ENCODE results near the gene FN1. TPM values are rescaled to one million over a fixed set of nuclear protein-coding genes. Genes with fewer than 3 reads are reported as not detected.

The FN1 gene
- total and polyA plus RNA-seq, 7 donors: 16.0 to 64.3 (median 40.3) TPM

GRCh38 chr2:215367662-215368492 is 68.0 kb downstream of the FN1 start:
- peaks cover 0 to 59% of the 10 kb centered on the region in 2 donors for H3K36me3 ChIP-seq (ENCODE audit: insufficient read depth in 1 of 2, low read depth in 1 of 2)
- no peak for TF ChIP-seq CTCF (IDR thresholded peaks at IDR 0.05)
- no peaks in the 10 kb centered on the region for H3K9me3 ChIP-seq
- intact Hi-C loops (cut with DNase I): no loop called here
- WGBS, 3 donors: 84 to 92% (median 86%) methylated on average over 11 of the region's 11 CpGs
- H3K27me3 ChIP-seq (ENCODE audit: insufficient read depth in 3 of 3, low read length in 2 of 3): no peaks in the 10 kb centered on the region
- DNase-seq (no peak), ATAC-seq (no peak)
- no peaks in the 10 kb centered on the region for H3K4me1 ChIP-seq
- no peak overlapping the region for H3K4me3 ChIP-seq
- no peak overlapping the region for H3K27ac ChIP-seq

- ATAC-seq: no peak
- intact Hi-C loops (cut with DNase I): no loop called here
- Histone ChIP-seq H3K9me3 (no peaks in the 10 kb centered on the region), H3K27ac (no peak overlapping the region), H3K4me1 (no peaks in the 10 kb centered on the region), H3K27me3 (ENCODE audit: insufficient read depth in 3 of 3, low read length in 2 of 3) (no peaks in the 10 kb centered on the region), H3K36me3 (ENCODE audit: insufficient read depth in 1 of 2, low read depth in 1 of 2) (peaks cover 3 to 69% of the 10 kb centered on the region in 2 donors), H3K4me3 (no peak overlapping the region)
- TF ChIP-seq CTCF (IDR thresholded peaks at IDR 0.05): no peak
- 94 to 97% (median 96%) methylated on average over 4 of the region's 4 CpGs for WGBS, 3 donors
- no peak for DNase-seq
Observed at GRCh38 chr2:215366440-215367032, 69.3 kb downstream of the FN1 start.

GRCh38 chr2:215365184-215365658 is 70.6 kb downstream of the FN1 start:
- H3K27ac ChIP-seq: no peak overlapping the region
- 85 to 91% (median 90%) methylated on average over 4 of the region's 4 CpGs for WGBS, 3 donors
- H3K9me3 ChIP-seq: no peaks in the 10 kb centered on the region
- DNase-seq (no peak), ATAC-seq (no peak)
- no peak for TF ChIP-seq CTCF (IDR thresholded peaks at IDR 0.05)
- H3K36me3 ChIP-seq (ENCODE audit: insufficient read depth in 1 of 2, low read depth in 1 of 2): peaks cover 3 to 77% of the 10 kb centered on the region in 2 donors
- no peaks in the 10 kb centered on the region for H3K27me3 ChIP-seq (ENCODE audit: insufficient read depth in 3 of 3, low read length in 2 of 3)
- intact Hi-C loops (cut with DNase I): no loop called here
- no peaks in the 10 kb centered on the region for H3K4me1 ChIP-seq
- no peak overlapping the region for H3K4me3 ChIP-seq

- TF ChIP-seq CTCF (IDR thresholded peaks at IDR 0.05): no peak
- no peaks in the 10 kb centered on the region for H3K4me1 ChIP-seq
- intact Hi-C loops (cut with DNase I): no loop called here
- ATAC-seq: no peak
- no peak for DNase-seq
- no peaks in the 10 kb centered on the region for H3K27me3 ChIP-seq (ENCODE audit: insufficient read depth in 3 of 3, low read length in 2 of 3)
- H3K9me3 ChIP-seq: no peaks in the 10 kb centered on the region
- H3K4me3 ChIP-seq: no peak overlapping the region
- peaks cover 3 to 75% of the 10 kb centered on the region in 2 donors for H3K36me3 ChIP-seq (ENCODE audit: insufficient read depth in 1 of 2, low read depth in 1 of 2)
- WGBS, 3 donors: 88 to 90% (median 88%) methylated on average over 10 of the region's 10 CpGs
- H3K27ac ChIP-seq: no peak overlapping the region
Observed at GRCh38 chr2:215364157-215365155, 71.4 kb downstream of the FN1 start.
